HEK293T (cell line): Measurements from ENCODE around the gene RARG.

Experiments used
- CTCF ChIA-PET: fragments of 350-600 bp; formaldehyde crosslinking; extraction: SDS; loops from one replicate; lab custom pipeline; 2021; ENCODE audit warnings: antibody characterized with exemption, inconsistent platforms; lab: Yijun Ruan, JAX
- POLR2A ChIA-PET: fragments of 350-600 bp; formaldehyde crosslinking; extraction: SDS; loops from one replicate; lab custom pipeline; 2020; ENCODE audit warnings: antibody characterized with exemption, inconsistent platforms; lab: Yijun Ruan, JAX
- DNase-seq: peaks from one replicate; pipeline ENCODE4 v3.0.0; 2012; ENCODE audit warnings: mixed read lengths; ENCODE audit errors: extremely low spot score
- ARNT ChIP-seq: fragments of 450-650 bp; IDR thresholded peaks from 2 replicates; pipeline ENCODE4 v1.6.1; 2017; ENCODE audit warnings: mild to moderate bottlenecking
- BHLHE40 ChIP-seq: fragments of 450-650 bp; IDR thresholded peaks from 2 replicates; pipeline ENCODE4 v1.6.1; 2016; ENCODE audit warnings: mild to moderate bottlenecking, moderate library complexity, borderline replicate concordance
- CTBP1 ChIP-seq: fragments of 450-650 bp; IDR thresholded peaks from 2 replicates; pipeline ENCODE4 v1.6.1; 2016; ENCODE audit warnings: borderline replicate concordance
- ELF4 ChIP-seq: fragments of 450-650 bp; IDR thresholded peaks from 2 replicates; pipeline ENCODE4 v1.6.1; 2017; ENCODE audit warnings: antibody characterized with exemption
- FOXA1 ChIP-seq: fragments of 450-650 bp; IDR thresholded peaks from 2 replicates; pipeline ENCODE4 v1.6.1; 2016; ENCODE audit warnings: mild to moderate bottlenecking
- FOXK2 ChIP-seq: fragments of 450-650 bp; IDR thresholded peaks from 2 replicates; pipeline ENCODE4 v1.6.1; 2016; ENCODE audit warnings: mild to moderate bottlenecking
- FOXM1 ChIP-seq: fragments of 450-650 bp; IDR thresholded peaks from 2 replicates; pipeline ENCODE4 v1.6.1; 2017; ENCODE audit warnings: mild to moderate bottlenecking, borderline replicate concordance
- HDGF ChIP-seq: fragments of 450-650 bp; IDR thresholded peaks from 2 replicates; pipeline ENCODE4 v1.6.1; 2017; ENCODE audit warnings: antibody characterized with exemption, borderline replicate concordance
- L3MBTL2 ChIP-seq: fragments of 450-650 bp; conservative IDR thresholded peaks from 2 replicates; pipeline ENCODE4 v1.6.1; 2016; ENCODE audit warnings: mild to moderate bottlenecking
- LEF1 ChIP-seq: fragments of 450-650 bp; IDR thresholded peaks from 2 replicates; pipeline ENCODE4 v1.6.1; 2017; ENCODE audit warnings: mild to moderate bottlenecking, borderline replicate concordance
- NFRKB ChIP-seq: fragments of 450-650 bp; IDR thresholded peaks from 2 replicates; pipeline ENCODE4 v1.6.1; 2016; ENCODE audit warnings: mild to moderate bottlenecking, moderate library complexity
- SP1 ChIP-seq: fragments of 450-650 bp; IDR thresholded peaks from 2 replicates; pipeline ENCODE4 v1.6.1; 2017
- SUZ12 ChIP-seq: fragments of 450-650 bp; IDR thresholded peaks from 2 replicates; pipeline ENCODE4 v1.6.1; 2016; ENCODE audit warnings: mild to moderate bottlenecking
- TARDBP ChIP-seq: fragments of 450-650 bp; IDR thresholded peaks from 2 replicates; pipeline ENCODE4 v1.6.1; 2016
- ZNF384 ChIP-seq: fragments of 450-650 bp; IDR thresholded peaks from 2 replicates; pipeline ENCODE4 v1.6.1; 2016
- TF ChIP-seq, protein P1 (sequence below): fragments of 450-650 bp; IDR thresholded peaks from 2 replicates; pipeline ENCODE4 v1.6.1; 2016

Gene RARG

DNA sequence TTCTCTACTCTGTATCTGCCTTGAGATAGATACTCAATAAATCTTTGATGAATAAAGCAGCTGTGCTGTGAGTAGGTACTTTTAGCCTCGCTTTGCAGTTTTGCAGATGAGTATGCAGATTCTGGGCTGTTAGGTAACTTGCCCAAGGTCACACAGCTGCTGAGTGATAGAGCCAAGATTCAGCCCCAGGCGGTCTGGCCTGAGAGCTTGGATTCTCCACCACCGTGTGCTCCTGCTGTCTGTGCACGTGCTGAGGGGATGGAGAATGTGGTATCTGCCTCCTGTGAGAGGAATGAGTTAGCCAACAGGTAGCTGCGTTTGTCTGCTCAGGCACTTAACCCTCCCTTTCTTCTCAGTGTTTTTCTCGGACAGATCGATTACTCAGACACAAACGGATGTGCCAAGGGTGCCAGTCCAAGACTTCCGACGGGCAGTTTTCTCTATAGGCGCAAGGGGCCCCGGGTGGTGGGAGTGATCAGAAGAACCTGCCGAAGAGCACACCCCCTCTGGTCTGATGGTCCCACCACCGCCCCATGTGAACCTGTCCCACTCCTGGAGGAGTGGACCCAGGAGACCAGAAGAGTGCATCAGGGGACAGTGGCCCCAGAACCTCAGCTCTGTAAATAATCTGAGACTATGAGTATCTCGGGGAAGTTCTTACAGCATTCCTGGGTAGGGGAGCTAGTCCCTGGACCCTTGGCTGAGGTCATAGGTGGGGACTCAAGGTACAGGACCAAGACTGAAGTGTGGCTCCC, 44.7 kb downstream of the RARG start:
- ChIA-PET CTCF (interaction anchor here (0.5 to 1.2 kb wide), 5 partner anchors 15 to 110 kb away, joined by 4 to 6 read pairs (median 4); no protein-coding TSS in a partner anchor), POLR2A (interaction anchor here (0.8 to 1.4 kb wide), 3 partner anchors 21 to 82 kb away, joined by 3 read pairs; no protein-coding TSS in a partner anchor)
- TF ChIP-seq SUZ12 (no peak), HDGF (no peak), CTBP1 (no peak), NFRKB (no peak), ZNF384 (no peak), FOXK2 (no peak), ARNT (no peak), FOXM1 (no peak), BHLHE40 (no peak), TARDBP (no peak), ELF4 (no peak)
- DNase-seq, result no peak

DNA sequence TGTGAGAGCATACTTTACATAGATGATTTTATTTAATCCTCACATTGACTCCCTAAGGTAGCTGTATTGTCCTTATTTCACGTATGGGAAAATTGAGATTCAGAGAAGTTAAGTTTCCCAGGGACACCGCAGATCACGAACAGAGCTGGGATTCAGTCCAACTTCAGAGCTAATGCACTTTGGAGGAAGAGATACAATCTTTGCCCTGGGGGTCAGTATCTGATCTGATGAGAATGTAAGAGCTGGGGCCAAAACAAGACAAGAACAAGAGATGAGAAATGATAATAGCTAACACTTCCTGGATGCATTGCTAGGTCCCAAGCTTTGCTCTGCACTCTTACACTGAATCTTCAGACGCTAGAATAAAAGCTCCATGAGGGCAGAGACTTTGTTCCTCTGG, 45.3 kb downstream of the RARG start:
- no peak for DNase-seq
- CTCF ChIA-PET, result interaction anchor here (0.5 to 0.7 kb wide), 2 partner anchors 25 to 109 kb away, joined by 4 read pairs; no protein-coding TSS in a partner anchor
- TF ChIP-seq L3MBTL2 (no peak), ELF4 (no peak), FOXK2 (no peak), HDGF (no peak), TARDBP (no peak), FOXM1 (no peak), LEF1 (no peak), SP1 (no peak), CTBP1 (no peak)
- POLR2A ChIA-PET, result interaction anchor here (0.9 to 1.4 kb wide), 2 partner anchors 22 to 83 kb away, joined by 3 read pairs; no protein-coding TSS in a partner anchor

DNA sequence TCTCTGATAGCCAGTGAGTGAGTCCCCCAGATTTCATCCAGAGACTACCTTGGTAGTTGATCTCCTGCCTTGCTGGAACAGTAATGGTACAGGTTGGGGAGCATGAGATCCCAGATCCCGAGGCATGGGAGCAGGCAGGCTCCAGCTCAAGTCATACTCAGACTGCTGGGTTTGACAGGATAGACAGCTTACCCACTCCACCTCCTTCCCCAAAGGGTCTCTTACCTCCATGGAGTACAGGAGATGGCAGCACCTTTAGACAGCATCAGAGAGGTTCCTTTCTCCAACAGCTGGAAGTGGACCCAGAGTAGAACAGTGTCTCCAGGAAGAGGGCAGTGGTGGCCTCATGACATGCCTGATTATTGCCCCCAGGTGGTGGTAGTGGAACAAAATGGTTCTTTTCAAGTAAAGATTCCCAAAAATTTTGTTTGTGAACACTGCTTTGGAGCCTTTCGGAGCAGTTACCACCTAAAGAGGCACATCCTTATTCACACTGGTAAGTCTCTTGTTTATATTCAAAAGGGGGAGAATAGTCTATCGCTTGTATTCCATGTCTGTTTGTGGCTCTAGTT, 46.3 kb downstream of the RARG start:
- CTCF ChIA-PET, result no interaction called here
- POLR2A ChIA-PET, result interaction anchor here (1.0 kb wide), 1 partner anchor 25 kb away, joined by 3 read pairs; no protein-coding TSS in a partner anchor
- DNase-seq, result no peak
- TF ChIP-seq HDGF (no peak), ZNF384 (no peak), BHLHE40 (no peak), FOXA1 (no peak), SUZ12 (no peak), L3MBTL2 (no peak), NFRKB (no peak), FOXM1 (no peak), CTBP1 (no peak)
- TF ChIP-seq, protein P1, sequence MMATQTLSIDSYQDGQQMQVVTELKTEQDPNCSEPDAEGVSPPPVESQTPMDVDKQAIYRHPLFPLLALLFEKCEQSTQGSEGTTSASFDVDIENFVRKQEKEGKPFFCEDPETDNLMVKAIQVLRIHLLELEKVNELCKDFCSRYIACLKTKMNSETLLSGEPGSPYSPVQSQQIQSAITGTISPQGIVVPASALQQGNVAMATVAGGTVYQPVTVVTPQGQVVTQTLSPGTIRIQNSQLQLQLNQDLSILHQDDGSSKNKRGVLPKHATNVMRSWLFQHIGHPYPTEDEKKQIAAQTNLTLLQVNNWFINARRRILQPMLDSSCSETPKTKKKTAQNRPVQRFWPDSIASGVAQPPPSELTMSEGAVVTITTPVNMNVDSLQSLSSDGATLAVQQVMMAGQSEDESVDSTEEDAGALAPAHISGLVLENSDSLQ, result no peak

DNA sequence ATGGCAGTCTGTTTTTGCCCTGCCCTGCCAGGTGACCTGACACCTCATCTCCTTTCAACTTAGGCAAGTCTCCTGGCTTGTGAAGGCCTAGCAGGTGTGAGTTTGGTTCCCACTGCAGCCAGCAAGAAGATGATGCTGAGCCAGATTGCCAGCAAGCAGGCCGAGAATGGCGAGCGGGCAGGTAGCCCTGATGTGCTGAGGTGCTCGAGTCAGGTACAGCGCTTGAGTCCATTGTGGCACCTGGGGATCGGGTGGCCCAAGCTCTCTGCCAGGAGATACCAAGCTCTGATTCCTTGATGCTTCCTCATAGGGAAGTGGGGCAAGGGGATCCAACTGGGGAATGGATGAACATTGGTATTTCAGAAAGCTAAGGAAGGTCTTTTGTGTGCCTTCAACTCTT, 47.2 kb downstream of the RARG start:
- no peak for DNase-seq
- CTCF ChIA-PET, result interaction anchor here (1.0 kb wide), 1 partner anchor 26 kb away, joined by 3 read pairs; no protein-coding TSS in a partner anchor
- POLR2A ChIA-PET, result interaction anchor here (1.0 kb wide), 1 partner anchor 25 kb away, joined by 3 read pairs; no protein-coding TSS in a partner anchor
- TF ChIP-seq LEF1, result no peak
- TF ChIP-seq, protein P1, result no peak
- TF ChIP-seq L3MBTL2, result no peak
- no peak for TF ChIP-seq ELF4
- TF ChIP-seq TARDBP, result no peak
- TF ChIP-seq CTBP1, result no peak
- TF ChIP-seq SP1, result no peak
- no peak for TF ChIP-seq FOXM1
- no peak for TF ChIP-seq BHLHE40
- no peak for TF ChIP-seq ARNT
- no peak for TF ChIP-seq HDGF
- TF ChIP-seq FOXA1, result no peak
- no peak for TF ChIP-seq SUZ12
- TF ChIP-seq NFRKB, result no peak
- no peak for TF ChIP-seq FOXK2
- no peak for TF ChIP-seq ZNF384

DNA sequence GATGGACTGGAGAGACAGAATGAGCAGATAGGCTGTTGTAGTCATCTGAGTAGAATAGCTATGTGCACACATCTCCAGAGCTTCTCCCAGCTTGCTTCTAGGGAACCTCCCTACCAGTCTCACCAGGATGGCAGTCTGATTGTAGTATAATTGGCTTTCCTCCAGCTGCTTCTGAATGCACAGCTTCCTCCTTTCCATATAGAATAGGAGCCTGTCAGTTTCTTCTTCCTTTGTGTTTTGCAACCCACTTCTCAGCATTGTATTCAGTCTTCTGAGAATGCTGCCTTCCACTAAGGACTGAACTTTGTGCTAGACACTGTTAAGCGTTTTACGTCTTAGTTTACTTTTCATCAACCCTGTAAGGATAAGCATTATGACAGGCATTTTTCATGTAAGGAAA, 49.1 kb downstream of the RARG start:
- POLR2A ChIA-PET, result interaction anchor here (3.9 kb wide), 1 partner anchor 11 kb away, joined by 23 read pairs; no protein-coding TSS in a partner anchor
- no peak for DNase-seq
- CTCF ChIA-PET, result interaction anchor here (1.4 kb wide), 1 partner anchor 31 kb away, joined by 5 read pairs; no protein-coding TSS in a partner anchor
- TF ChIP-seq FOXM1, result no peak
- no peak for TF ChIP-seq SP1
- TF ChIP-seq CTBP1, result no peak
- TF ChIP-seq HDGF, result no peak
- TF ChIP-seq L3MBTL2, result no peak
- no peak for TF ChIP-seq FOXA1
- TF ChIP-seq, protein P1, result no peak
- no peak for TF ChIP-seq TARDBP
- no peak for TF ChIP-seq FOXK2
- no peak for TF ChIP-seq ARNT
- no peak for TF ChIP-seq ELF4
- no peak for TF ChIP-seq BHLHE40
- no peak for TF ChIP-seq SUZ12
- TF ChIP-seq LEF1, result no peak
- no peak for TF ChIP-seq ZNF384
- TF ChIP-seq NFRKB, result no peak
